ENCODE results near the gene ARHGAP26.

The ARHGAP26 gene

DNA sequence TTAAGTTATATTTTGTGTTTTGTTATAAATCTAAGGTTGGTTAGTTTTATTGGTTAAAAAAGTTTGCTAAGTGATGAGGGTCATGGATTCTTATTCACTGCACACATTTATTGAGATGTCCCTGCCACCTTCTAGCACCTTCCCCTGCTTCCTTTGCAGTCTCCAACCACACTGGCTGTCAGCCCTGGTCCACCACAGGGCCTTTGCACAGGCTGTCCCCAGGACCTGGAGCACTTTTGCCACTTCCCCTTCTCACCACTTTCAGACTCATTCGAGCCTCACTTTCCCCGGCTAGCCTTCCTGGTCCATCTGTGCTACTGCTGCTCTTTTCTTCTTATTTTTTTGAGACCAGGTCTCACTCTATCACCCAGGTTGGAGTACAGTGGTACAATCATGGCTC lies 45.3 kb downstream of the ARHGAP26 start:
- no peak for FAIRE-seq

DNA sequence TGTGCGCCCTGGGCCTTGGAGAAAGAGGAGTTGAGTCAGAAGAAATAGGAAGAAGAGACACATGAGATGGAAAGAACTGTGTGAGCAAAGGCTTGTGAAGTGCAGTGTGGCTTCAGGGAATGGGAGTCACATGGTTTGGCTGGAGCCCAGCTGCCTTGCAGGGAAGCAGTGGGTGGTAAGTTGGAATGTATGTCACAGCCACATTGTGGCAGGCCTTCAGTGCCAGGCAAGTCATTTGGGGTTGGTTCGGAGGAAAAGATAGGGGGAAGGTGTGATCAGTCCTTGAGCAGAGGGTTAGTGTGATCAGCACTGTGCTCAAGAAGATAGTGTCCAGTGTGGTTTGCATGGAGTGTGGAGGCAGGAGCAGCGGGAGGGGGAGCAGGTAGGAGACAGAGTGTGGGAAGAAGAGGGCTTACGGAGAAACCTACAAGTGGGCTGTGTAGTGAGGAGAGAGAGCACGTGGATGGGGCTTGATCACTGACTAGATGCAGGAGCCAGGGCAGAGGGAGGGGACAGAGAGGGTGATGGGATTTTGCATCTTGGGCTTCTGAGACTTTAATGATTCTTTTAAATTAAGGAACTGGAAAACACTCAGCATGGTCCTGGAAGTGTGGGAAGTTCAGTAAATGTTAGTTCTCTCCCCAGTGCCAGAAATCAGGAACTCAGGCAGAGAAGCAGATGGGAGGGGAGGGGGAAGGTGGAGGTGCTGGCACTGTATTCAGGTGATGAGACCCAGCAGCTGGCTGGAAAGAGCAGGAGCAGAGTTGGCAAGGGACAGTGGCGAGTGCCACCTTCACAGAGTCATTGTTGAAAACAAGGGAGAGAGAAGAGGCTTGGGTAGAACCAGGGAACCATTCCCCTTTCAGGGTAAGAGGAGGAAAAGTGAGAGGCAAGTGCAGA lies 46.6 kb downstream of the ARHGAP26 start:
- no peak for FAIRE-seq

DNA sequence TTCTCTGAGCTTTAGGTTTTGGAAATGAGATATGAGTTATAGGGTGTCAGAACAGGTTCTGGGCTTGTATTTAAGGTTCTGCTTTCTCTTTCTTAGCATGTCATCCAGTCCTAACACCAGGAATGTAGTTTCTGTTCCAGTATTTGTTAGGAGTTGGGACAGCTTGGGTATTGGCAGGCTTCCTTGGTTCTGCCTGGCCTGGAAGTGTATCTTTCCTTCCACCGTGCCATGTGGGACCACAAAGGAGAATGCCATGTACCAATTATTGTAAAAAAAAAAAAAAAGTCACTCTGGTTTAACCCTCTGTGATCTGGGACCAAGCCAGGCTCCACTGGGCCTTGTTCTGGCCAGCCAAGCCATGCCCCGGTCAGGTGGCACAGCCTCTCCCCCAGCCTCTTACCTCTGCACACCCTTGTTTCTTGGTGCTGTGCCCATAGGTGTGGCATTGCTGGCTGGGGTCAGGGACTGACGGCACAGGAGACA lies 47.8 kb downstream of the ARHGAP26 start:
- no peak for FAIRE-seq

DNA sequence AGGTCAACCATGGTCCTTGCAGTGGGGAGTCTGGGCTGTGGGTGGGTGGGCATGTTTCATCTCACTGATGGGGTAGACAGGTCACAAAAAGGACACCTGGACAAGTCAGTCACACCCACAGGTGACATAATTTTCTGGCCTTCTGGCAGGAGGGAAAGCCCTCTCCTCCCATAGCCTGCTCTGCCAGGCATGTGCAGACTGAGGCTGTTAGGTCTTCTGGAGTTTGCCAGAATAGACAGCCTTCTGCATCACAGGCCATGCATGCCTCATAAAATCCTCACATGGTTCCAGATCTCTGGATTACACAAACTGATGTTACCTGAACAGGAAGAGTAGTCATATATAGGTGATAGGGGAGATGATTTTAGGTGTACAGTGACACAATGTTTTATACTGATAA lies 49.1 kb downstream of the ARHGAP26 start:
- FAIRE-seq: no peak

DNA sequence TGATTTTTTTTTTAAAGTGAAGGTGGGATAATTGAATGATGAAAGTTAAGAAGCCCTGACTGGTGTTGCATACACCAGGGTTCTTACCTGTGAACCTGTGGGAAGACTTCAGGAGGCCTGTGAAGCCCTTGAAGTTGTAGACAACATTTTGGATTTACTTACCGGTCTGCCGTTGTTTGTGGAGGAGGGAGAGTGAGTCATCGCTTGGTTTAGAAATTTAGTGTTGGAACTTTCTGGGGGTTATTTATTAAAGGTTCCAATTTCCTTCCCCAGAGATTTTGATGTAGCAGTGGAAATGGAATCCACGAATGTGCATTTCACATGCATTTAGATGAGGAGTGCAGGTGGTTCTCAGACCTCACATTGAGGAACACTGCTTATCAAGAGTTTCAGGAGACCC lies 49.6 kb downstream of the ARHGAP26 start:
- no peak for FAIRE-seq

DNA sequence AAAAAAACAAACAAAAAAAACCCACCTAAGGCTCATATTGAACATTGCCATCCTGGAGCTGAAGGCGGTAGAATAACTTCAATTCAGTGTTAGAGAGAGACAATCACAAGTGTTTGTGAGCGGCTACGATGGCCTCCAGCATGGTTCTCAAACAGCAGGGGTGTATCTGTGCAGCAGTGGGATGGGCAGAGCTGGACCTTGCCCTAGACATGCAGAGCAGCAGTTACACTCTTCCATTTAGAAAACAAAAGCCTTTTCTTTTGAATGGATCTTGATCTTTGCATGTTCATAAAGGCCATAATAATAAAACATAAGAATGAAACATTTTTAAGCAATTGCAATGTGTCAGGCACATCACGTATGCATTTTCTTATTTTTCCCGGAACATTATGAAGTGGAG lies 50.3 kb downstream of the ARHGAP26 start:
- no peak for FAIRE-seq

DNA sequence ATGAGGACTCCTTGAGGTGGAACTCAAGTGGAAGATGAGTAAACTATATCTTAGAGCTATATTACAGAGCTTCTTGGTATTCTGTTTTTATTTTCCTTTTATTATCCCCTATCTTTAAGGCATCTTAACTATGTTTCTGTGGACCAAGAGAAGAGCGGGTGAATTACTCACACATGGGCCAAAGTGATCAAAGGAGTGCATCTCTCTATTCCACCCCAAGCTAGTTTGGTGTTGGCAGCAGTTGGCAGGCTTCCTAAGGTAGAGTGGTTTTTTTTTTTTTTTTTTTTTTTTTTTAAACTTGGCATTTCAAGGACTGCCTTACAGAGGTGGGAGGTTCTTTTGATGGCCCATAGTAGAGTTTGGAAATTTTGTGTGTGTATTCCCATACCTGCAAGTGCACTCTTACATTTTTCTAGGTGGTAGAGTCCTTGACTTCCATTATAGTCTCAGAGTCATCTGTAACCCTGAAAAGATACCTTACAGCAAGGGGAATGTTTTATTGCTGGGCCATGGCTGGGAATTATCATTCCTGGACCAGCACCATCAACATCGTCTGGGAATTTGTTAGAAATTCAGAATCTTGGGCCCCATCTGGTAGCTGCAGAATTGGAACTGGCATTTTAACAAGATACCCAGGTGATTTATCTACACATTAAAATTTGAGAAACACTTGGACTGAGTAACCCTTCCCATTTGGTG lies 51.0 kb downstream of the ARHGAP26 start:
- FAIRE-seq: no peak

DNA sequence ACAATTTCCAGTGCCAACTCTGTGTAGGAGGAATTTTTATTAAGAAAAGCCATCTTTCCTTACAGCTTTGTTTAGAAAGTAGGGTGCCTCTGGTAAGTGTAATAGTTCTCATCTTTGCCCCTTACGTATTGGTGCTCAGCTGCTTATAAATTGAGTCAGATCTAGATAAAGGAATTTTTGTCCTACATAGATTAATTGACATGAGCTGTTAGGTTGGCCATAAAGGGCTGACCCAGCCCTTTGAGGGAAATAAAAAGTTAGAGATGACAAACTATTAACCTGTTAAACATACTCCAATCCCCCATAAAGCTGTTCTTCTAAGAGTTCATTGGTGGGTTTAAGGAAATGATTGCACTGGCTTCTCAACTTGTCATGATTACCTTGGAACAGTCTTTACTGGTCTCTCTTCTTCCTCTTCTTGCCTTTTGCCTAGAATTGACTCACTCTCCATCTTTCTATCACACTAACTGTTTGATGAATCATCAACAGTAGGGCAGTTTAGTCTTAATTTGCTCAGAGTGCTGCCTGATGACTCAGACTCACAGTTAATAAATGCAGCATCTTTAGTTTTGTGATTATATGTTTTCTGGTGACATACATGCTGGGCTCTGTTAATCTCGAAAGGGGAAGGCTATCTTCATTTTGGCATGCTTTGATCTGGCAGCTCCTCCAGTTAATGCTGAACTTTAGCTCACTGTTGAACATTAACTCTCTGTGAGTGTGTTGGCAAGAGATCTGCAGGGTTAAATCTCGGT lies 51.7 kb downstream of the ARHGAP26 start:
- FAIRE-seq: no peak

DNA sequence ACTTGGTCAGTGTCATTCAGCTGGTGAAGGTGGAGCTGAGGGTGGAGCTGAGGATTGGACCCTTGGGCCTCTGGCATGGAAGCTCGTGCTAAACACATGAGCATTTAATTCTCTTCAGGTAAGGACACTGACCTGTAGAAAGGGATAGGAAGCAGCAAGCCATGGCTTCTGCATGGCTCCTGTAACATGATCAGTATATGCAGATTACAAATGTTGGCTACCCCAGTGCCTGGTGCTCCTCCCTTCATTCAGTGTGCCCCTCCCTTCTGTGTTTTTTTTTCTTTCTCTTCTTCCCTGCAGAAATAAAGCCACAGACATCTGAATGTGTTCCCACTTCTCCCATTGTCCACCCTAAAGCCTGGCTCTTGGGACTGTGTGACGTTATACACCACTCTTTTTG lies 52.9 kb downstream of the ARHGAP26 start:
- FAIRE-seq: no peak

DNA sequence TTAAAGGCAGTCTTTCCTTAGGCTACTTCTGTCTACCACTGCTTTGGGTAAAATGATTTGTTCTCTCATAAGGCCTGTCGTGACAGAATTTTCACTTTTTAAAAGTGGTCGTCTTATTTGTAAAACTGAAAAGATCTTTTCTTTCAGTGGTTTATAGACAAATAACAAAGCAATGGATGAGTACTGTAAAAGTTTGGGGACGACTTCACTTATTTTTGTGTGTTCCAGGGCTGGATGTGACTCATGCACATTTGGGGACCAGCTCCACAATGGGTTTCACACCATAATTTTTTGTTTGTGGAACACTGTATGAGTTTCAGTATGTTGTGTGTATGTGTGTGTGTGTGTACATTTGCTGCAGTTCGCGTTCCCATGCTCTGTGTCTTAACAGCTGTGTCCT lies 53.6 kb downstream of the ARHGAP26 start:
- no peak for FAIRE-seq

DNA sequence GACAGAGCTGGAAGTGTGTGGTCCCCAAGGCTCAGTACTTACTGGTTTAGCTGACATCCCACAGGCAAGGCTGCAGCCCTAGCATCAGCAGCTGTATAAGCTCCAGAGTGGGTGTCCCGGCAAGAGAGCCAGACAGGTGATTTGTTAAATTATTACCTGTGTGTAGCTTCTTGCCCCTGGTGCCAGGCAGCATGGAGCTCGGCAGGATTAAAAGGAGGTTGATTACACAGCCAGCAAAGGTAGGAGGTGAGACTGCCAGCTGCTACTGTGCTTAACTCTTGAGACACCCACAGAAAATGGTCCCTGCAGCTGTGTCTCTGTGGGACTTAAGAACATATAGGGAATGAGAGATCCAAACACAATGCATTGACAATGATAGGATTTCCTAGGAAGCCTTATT lies 54.2 kb downstream of the ARHGAP26 start:
- no peak for FAIRE-seq

DNA sequence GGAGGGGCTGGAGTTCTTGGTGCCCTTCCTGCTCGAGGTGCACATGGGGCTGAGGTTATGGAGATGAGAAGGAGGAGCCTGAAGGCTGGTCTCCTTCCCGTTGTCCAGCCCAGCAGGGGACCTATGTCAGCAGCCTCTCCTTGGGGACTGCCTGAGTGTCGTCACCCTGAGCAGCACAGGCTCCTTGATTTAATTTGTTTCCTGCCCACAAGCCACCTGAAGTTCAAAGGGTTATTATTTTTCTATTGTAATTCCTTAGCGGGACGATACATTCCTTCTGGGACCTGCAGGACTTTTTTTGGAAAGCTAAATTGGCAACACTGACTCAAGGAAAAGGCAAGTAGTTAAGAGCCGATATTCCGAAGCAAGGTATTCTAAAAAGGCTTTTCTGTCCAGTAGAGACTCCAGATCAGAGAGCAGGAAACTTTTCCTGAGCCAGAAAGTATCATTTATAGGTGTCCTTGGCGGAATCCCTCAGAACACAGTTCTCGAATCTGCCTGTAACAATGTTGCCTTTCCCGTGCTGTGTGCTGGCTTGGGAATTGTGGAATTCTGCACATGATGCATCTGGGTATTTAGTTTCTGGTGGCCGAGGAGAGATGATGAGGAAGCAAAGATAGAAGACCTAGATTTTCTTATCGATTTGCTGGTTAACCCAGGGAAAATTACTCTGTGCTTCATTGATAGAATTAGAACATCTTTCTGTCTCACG lies 55.4 kb downstream of the ARHGAP26 start:
- FAIRE-seq: no peak

DNA sequence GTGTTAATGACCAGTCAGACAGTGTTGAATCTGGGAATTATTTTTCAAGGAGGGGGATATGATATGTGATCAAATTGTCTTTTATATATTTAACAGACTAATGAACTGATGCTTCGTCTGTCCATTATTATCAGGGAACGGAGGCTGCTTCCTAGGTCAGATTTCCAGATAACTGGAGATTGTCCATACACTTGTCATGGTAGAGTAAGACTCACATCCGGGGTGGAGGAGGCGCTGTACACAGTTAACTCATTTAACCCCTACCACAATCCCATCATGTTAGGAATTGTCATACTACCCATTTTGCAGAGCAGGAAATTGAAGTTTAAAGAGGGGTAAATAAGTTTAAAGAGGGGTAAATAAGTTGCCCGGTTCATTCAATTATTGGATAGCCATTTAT lies 55.9 kb downstream of the ARHGAP26 start:
- FAIRE-seq: no peak

DNA sequence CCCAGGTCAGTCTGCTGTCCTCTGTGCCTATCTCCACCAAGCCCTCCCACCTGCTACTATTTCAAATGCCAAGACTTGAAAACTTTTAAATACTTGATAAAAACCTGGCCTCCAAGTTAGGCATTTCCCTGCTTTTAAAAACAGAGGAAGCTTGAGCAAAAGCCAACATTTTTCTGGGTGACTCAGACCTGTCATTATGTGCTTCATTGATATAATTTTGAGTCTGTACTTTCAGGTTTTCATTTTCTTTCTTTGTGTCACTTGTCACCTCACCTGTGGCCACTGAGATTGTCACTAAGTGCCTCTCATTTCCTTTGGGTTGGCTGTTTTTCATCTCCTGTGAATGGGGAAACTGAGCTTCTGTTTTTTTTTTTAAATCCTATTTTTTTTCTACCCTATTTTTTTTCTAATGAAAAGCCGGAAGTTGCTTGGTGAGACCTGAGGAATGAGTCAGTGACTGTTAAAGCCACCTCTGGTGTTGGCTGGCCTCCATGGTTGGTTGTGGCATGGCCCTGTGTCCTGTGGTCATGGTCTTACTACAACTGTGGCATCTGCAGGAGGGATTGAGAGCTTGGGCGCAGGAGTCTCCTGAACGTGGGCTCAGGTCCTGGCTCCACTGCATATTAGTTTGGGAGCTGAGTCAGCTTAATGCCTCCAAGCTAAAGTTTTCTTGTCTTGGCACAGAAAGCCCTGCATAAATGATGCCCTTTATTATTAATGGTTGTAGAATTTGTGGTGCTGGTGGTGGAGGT lies 56.7 kb downstream of the ARHGAP26 start:
- no peak for FAIRE-seq

DNA sequence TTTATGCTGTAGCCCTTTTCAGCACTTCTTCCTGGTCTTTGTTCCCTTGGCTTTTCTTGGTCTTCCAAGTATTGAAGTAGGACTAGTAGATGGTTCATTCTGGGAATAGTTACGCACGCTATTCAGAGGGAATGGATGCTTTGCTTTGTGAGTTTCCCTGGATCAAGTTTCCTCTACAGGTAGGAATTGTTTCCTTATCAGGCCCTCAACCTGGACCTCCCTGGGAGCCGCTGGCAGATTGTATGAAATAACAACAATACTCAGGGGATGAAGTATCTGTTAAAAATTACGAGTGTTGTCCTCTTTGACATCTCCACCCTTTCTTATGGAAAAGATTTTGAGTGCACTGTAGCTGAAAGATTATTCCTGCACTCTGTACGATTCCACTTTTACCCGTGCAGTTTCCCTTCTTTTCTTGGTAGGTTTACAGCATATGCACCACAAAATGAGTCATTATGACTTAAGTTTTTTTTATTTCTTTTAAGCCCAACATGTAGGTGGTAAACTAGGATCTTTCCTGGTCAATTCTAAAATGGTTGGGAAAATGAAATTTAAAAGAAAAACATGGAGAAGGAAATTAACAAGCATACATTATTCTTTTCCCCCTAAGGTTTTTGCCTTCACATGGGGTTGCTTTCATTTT lies 57.9 kb downstream of the ARHGAP26 start:
- no peak for FAIRE-seq

DNA sequence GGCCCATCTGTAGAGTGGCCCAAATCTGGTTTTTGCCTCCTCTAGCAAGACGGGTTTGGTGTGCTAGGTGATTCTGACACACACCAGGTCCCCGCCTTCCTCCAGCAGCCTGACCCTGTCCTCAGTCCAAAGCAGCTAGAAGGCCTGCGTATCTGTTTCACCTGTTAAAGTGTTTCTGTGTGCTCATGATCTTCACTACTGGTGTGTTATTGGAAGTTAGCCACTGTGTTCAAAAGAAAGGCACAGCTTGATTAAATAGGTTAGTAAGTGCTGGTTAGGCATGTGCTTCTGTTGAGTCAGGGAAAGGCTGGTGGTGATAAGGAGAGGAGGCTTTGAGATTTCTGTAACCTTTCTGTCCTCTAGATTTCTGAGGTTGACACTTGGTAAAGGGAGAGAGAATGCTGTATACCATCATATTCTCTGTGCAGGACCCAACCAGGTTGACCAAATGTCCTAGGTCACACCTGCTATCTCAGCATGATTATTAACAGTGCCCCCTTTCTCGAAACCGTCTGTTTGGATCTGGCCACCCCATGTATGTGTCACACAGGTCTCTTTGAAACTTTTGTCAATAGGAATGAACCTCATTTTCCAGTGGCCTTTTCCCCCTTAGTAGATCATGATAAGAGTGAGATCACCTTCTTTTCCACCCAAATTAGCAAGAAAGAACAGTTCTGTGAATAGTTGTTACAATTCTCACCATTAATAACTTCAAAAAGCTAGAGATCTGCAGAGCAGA lies 58.8 kb downstream of the ARHGAP26 start:
- no peak for FAIRE-seq

DNA sequence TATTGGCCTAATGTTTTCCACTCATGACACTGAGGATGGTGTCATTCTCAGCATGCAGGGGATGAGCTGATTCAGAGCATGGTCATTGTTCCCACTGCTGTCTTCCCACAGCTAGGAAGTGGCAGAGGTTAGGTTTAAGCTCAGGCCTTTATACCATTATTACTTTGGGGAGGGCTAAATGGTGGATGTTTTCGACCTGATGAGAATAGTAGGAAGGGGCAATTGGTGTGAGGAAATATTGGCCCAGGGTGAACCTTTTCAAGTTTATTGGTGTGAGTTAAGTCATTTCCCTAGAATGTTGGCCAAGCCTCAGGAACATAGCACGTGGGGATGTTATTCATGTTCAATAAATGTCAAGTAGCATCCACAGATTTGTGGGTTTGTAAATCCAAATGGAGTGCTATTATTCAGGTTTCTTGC lies 59.6 kb downstream of the ARHGAP26 start:
- no peak for FAIRE-seq

DNA sequence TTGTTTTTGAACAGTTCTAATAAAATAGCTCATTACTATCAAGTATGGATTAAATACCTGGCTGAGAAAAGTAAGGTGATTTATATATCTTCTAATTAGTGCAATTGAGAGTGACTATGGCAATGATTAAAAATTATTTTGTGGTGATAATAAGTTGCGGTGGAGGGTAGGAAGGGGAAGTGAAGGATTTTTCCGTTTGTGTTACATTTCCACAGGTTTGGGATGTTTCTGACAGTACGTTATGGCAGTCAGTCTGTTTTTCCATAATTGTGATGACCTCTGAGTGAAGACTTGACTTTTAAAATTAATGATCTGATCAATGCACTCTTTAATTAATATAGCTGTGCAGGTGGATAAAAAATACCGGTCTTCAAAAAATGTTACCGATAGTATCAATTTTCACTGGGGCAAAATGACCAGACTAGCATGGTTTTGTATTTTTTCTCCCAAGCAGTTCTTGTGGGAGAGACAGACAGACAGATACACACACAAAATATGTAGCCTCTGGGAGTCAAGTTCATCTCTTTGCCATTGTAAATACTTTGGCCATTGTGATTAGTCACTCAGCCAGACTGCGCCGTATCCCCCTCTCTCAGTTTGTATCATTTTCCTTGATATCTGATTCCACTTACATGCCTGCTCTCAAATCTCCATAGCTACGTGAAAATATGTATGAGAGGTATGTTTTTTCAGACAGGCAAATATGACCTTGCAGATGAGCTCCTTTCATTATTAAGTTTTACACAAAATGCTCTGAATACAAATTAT lies 60.2 kb downstream of the ARHGAP26 start:
- no peak for FAIRE-seq

DNA sequence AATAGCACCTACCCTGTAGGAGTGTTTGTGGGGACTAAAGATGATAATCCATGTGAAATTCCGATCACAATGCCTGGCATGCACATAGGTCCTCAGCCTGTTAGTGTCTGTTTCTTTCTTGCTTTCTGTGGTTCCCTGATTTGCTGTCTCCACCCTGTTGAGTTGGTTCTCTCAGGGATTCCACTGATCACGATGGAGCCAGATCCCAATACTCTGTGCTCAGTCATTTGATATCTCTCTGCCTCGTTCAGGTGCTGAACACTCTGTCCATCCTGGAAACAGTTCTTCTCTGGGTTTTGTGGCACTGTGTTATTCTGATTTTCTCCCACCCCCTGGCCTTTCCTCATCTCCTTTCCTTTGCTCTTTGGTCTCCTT lies 60.8 kb downstream of the ARHGAP26 start:
- no peak for FAIRE-seq

DNA sequence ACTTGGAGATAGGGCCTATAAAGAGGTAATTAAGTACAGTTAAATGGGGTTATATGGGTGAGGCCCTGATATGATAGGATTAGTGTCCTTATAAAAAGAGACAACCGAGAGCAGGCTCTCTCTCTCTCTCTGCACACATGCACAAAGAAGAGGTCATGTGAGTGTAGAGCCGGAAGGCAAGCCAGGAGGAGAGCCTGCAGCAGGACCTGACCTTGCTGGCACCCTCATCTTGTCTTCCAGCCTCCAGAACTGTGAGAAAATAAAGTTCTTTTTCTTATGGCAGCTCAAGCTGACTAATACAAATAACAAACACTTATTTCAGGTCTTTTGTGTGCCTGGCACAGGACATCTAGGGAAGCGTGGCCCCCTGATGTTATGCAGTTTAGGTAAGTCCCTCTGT lies 62.1 kb downstream of the ARHGAP26 start:
- no peak for FAIRE-seq
